ENCODE data around the gene DPP6.

DPP6 gene

DNA sequence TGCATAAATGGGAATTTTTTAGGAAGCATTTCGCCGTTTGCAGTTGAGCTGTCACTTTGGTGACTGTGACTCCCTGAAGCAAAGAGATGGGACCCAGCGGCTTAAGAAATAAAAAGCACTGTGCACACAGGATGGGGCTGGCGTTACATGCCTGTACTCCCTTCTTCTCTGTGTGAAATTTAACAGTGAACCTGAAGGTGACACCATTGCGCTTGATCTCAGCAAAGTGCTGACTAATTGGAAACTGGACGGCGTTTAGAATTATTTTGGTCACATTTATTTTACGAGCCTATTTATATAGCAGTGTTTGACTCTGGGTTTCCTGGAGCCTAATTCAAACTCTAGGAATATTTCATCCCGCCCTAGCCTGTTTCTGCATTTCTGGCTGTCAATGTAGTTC is 804.5 kb downstream of the DPP6 start:
- Histone ChIP-seq H3K4me3 (replicated peaks; ENCODE audit: low read depth, low read length) (no peak overlapping the region), H3K27me3 (replicated peaks; ENCODE audit: control insufficient read depth, insufficient read depth, low read length) (no peaks in the 10 kb centered on the region), H3K36me3 (ENCODE audit: control insufficient read depth, insufficient read depth, low read length) (no peaks in the 10 kb centered on the region)
- no peak for DNase-seq (ENCODE audit: extremely low read depth, insufficient read length)
- TF ChIP-seq, protein P1, sequence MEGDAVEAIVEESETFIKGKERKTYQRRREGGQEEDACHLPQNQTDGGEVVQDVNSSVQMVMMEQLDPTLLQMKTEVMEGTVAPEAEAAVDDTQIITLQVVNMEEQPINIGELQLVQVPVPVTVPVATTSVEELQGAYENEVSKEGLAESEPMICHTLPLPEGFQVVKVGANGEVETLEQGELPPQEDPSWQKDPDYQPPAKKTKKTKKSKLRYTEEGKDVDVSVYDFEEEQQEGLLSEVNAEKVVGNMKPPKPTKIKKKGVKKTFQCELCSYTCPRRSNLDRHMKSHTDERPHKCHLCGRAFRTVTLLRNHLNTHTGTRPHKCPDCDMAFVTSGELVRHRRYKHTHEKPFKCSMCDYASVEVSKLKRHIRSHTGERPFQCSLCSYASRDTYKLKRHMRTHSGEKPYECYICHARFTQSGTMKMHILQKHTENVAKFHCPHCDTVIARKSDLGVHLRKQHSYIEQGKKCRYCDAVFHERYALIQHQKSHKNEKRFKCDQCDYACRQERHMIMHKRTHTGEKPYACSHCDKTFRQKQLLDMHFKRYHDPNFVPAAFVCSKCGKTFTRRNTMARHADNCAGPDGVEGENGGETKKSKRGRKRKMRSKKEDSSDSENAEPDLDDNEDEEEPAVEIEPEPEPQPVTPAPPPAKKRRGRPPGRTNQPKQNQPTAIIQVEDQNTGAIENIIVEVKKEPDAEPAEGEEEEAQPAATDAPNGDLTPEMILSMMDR (IDR thresholded peaks at IDR 0.05; ENCODE audit: insufficient read depth, low read length, poor library complexity, severe bottlenecking), result no peak

DNA sequence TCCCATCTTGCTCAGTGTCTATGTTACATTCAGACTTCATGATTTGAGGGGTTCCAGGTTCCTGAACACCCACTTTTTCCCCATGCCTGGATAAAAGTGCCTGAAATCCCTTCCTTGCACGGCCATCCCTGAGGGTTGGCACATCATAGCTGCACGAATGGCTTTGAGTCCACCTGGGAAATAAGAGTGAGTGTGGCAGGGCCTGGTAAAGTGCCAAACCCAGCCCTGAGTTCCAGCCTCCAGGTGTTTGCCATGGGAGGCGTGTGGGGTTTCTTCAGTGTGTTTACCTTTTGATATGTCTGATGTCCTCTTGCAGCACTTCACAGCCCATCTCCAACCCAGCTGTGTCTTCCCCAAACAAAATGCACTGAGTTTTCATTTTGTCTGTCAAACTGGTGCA is 805.0 kb downstream of the DPP6 start:
- Histone ChIP-seq H3K36me3 (ENCODE audit: control insufficient read depth, insufficient read depth, low read length) (no peaks in the 10 kb centered on the region), H3K4me3 (replicated peaks; ENCODE audit: low read depth, low read length) (no peak overlapping the region), H3K27me3 (replicated peaks; ENCODE audit: control insufficient read depth, insufficient read depth, low read length) (no peaks in the 10 kb centered on the region)
- TF ChIP-seq, protein P1 (IDR thresholded peaks at IDR 0.05; ENCODE audit: insufficient read depth, low read length, poor library complexity, severe bottlenecking), result no peak
- DNase-seq (ENCODE audit: extremely low read depth, insufficient read length), result no peak

DNA sequence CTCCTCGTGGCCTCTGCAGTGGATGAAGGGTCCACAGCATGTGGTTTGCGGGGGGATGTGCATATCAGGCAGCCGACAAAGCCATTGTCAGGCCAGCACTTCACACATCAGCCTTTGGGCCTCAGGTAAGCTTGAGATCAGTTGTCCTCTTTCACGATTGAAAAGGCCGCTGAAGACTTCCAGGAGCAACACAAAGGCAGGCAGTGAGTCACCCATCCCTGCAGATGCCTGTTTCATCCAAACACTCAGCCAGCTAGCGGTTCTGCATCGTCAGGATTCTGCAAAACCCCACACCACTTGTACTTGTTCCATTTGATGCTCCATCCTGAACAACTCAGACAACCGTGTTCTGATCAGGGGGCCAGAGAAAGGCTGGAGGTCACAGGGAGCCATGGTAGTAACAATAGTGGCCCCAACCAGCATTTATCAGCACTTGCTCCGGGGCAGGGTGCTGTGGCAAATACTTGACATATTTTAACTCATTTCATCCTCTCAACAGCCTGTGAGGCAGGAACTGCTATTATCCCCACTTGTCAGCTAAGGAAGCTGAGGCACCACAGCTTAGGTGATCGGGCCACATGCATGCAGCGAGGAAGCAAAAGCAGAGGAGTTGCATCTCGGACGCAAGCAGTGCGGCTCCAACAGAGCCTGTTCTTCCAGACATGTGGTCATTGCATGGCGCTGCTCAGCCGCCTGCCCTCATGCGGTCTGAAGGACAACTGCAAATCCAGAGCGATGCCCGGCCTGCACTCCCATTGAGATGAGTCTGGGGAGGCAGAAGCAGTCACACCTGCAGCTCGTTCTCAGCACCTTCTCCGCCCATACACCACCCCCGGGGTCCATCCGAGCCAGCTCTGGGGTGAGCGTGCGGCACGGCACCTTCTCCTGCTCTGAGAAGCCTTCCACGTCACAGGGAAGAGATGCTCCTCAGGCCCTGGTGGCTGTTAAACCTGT is 805.8 kb downstream of the DPP6 start:
- H3K4me3 ChIP-seq (replicated peaks; ENCODE audit: low read depth, low read length), result no peak overlapping the region

DNA sequence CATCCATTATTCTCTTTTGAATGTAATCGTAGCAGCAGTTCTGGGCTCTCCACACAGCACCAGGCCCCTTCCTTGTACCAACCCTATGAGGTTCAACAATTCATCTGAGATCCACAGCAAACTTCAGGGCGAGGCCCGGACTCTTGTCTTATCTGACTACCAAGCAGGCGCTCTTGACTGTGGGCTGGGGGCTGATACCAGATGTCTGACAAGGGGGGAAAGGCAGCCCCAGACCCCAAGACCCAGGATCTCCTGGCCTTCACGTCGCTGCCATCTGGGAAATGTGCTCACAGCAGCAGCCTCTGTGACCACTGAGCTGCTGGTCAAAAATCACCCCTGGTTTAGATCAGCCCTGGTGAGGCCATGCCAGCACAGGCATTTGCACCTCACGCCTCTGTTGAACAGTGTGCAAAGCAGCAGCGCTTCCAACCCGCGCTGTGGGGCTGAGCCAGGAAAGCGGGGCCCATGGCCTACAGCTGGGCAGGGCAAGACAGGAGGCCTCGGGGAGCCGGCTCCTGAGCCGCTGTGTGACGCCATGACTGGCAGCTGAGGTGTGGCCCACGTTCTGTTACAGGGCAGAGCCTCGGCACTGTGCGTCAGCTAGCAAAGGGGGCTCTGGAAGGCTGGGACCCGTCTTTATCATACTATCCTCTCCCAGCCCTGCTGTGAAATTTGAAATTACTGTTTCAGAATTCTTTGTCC is 806.8 kb downstream of the DPP6 start:
- Histone ChIP-seq H3K4me3 (replicated peaks; ENCODE audit: low read depth, low read length) (no peak overlapping the region), H3K36me3 (ENCODE audit: control insufficient read depth, insufficient read depth, low read length) (no peaks in the 10 kb centered on the region), H3K27me3 (replicated peaks; ENCODE audit: control insufficient read depth, insufficient read depth, low read length) (no peaks in the 10 kb centered on the region)
- TF ChIP-seq, protein P1 (IDR thresholded peaks at IDR 0.05; ENCODE audit: insufficient read depth, low read length, poor library complexity, severe bottlenecking), result no peak
- DNase-seq (ENCODE audit: extremely low read depth, insufficient read length), result no peak

More for the DNA sequence above, 805.8 kb downstream of the DPP6 start:
- TF ChIP-seq, protein P1 (IDR thresholded peaks at IDR 0.05; ENCODE audit: insufficient read depth, low read length, poor library complexity, severe bottlenecking), result no peak
- Histone ChIP-seq H3K27me3 (replicated peaks; ENCODE audit: control insufficient read depth, insufficient read depth, low read length) (no peaks in the 10 kb centered on the region), H3K36me3 (ENCODE audit: control insufficient read depth, insufficient read depth, low read length) (no peaks in the 10 kb centered on the region)
- DNase-seq (ENCODE audit: extremely low read depth, insufficient read length), result no peak

DNA sequence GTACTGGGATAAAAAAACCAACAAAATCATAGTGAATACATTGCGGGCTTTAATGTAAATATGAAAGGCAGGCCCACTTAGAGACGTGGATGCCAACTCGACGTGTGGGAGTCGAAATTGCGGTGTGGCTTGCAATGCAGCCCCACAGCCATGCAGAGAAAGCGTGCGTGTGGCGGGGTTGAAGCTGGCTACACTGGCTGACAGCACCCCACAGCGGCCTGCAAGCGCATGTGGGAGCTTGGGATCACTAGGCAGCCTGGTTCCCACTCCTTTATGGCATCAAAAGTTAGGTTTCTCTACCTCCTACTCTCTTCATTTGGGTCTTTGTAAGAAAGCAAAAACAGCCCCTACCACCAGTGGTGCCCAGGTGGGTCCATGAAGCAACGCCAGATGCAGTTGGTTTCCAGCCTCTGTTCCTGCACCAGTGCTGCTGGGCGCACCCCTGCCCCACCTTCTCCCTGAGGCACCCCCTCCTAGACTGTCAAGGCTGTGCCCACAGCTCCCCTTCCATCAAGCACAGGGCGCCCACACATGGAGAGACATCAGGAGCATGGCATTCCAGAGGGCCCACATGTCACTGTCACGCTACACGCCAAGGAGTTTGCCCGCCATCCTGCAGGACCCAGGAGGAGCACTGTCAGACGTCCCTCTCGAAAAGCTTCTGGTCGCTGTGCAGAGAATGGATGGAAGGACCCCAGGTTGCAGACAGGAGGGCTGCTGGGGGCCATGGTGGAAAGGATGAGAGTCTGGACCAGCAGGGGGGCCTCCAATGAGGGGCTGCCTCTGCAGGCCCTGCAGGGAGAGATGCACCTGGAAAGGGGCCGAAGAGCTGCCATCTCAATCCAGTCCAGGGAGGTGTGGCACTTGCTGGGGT is 807.8 kb downstream of the DPP6 start:
- H3K4me3 ChIP-seq (replicated peaks; ENCODE audit: low read depth, low read length), result no peak overlapping the region
- no peaks in the 10 kb centered on the region for H3K27me3 ChIP-seq (replicated peaks; ENCODE audit: control insufficient read depth, insufficient read depth, low read length)
- DNase-seq (ENCODE audit: extremely low read depth, insufficient read length), result no peak
- TF ChIP-seq, protein P1 (IDR thresholded peaks at IDR 0.05; ENCODE audit: insufficient read depth, low read length, poor library complexity, severe bottlenecking), result no peak
- H3K36me3 ChIP-seq (ENCODE audit: control insufficient read depth, insufficient read depth, low read length), result no peaks in the 10 kb centered on the region

Data from GM06990 (cell line).